Endothelial cell of umbilical vein (primary cell): ENCODE data around the gene AUH. TPM values are rescaled to one million over a fixed set of nuclear protein-coding genes. Genes with fewer than 3 reads are reported as not detected.

Source experiments
- BruUV-seq: library from RNA; stranded (reverse); fragments of 400-500 nt; replicated peaks from 2 replicates; lab custom pipeline; 2021; lab: Mats Ljungman, UMichigan
- CTCF ChIA-PET: fragments of 300-600, 350-600 bp; sonication (Branson Sonifier 250); formaldehyde crosslinking; loops from one replicate; lab custom pipeline; 2021; ENCODE audit warnings: antibody characterized with exemption, inconsistent platforms; lab: Charles Lee
- POLR2A ChIA-PET: fragments of 300-600, 350-600 bp; sonication (Branson Sonifier 250); formaldehyde crosslinking; loops from one replicate; lab custom pipeline; 2021; ENCODE audit warnings: antibody characterized with exemption, inconsistent platforms; lab: Charles Lee
- DNase-seq: peaks from one replicate; pipeline ENCODE4 v3.0.0-alpha.2; 2011; ENCODE audit warnings: low read depth, low spot score
- FAIRE-seq: peaks from 2 replicates; lab custom pipeline; 2011; peaks lifted over from hg19 to GRCh38; lab: Jason Lieb, UNC
- H2AFZ ChIP-seq: 2 replicates; pipeline ENCODE4 v1.6.0; 2012; ENCODE audit warnings: low read depth, low read length, control low read depth, inconsistent platforms
- H3K27ac ChIP-seq: 2 replicates; pipeline ENCODE4 v1.5.1; 2011; ENCODE audit warnings: low read depth, mild to moderate bottlenecking, control low read depth, low read length, moderate library complexity; ENCODE audit not compliant: insufficient read depth
- H3K27me3 ChIP-seq, 2 experiments: 2 replicates each; pipeline versions ENCODE4 v1.6.0 to v1.6.1; 2011; ENCODE audit warnings: low read length in 2 of 2, mixed read lengths in 1 of 2; ENCODE audit not compliant: control insufficient read depth in 2 of 2, insufficient read depth in 2 of 2
- H3K36me3 ChIP-seq, 2 experiments: 2 replicates in 1 of 2; 3 replicates in 1 of 2; pipeline ENCODE4 v1.5.1; 2011; ENCODE audit warnings: low read length in 2 of 2, mild to moderate bottlenecking in 1 of 2, moderate library complexity in 1 of 2; ENCODE audit not compliant: control insufficient read depth in 2 of 2, insufficient read depth in 2 of 2; ENCODE audit errors: extremely low read depth in 1 of 2
- H3K4me1 ChIP-seq: 3 replicates; pipeline ENCODE4 v1.5.1; 2011; ENCODE audit warnings: mild to moderate bottlenecking, low read length; ENCODE audit not compliant: control insufficient read depth, insufficient read depth; ENCODE audit errors: extremely low read depth
- H3K4me2 ChIP-seq: 2 replicates; pipeline ENCODE4 v1.6.1; 2011; ENCODE audit warnings: low read length, control low read depth, mixed read lengths; ENCODE audit not compliant: insufficient read depth
- H3K4me3 ChIP-seq, 3 experiments: fragments of 200-600 bp in 1 of 3; sonication (generic), shearing (Covaris generic) in 1 of 3; replicated peaks in 1 of 3; 2 replicates each; pipeline ENCODE4 v1.5.1; 2011 to 2016; ENCODE audit warnings: control low read depth in 3 of 3, low read length in 3 of 3, mild to moderate bottlenecking in 2 of 3, inconsistent platforms in 1 of 3, low read depth in 1 of 3, moderate library complexity in 1 of 3; ENCODE audit not compliant: insufficient read depth in 1 of 3
- H3K79me2 ChIP-seq: 2 replicates; pipeline ENCODE4 v1.6.0; 2012; ENCODE audit warnings: low read length, inconsistent platforms; ENCODE audit not compliant: control insufficient read depth, insufficient read depth
- H3K9ac ChIP-seq: replicated peaks from 2 replicates; pipeline ENCODE3; 2011; ENCODE audit warnings: low read length, control low read depth; ENCODE audit not compliant: insufficient read depth; ENCODE audit errors: extremely low read depth
- H3K9me1 ChIP-seq: replicated peaks from 3 replicates; pipeline ENCODE4 v1.6.0; 2011; ENCODE audit warnings: mild to moderate bottlenecking, low read length; ENCODE audit not compliant: control insufficient read depth, insufficient read depth; ENCODE audit errors: extremely low read depth
- H3K9me3 ChIP-seq: replicated peaks from 2 replicates; pipeline ENCODE4 v1.5.1; 2012; ENCODE audit warnings: low read length, inconsistent platforms; ENCODE audit not compliant: control insufficient read depth, insufficient read depth
- H4K20me1 ChIP-seq: replicated peaks from 2 replicates; pipeline ENCODE3; 2011; ENCODE audit warnings: mild to moderate bottlenecking, low read length; ENCODE audit not compliant: control insufficient read depth, insufficient read depth; ENCODE audit errors: extremely low read depth
- CTCF ChIP-seq, 2 donors: IDR thresholded peaks; 1 replicate in 1 of 2; 2 replicates in 1 of 2; pipeline ENCODE4 v1.5.1; 2011; ENCODE audit warnings: low read length in 2 of 2, mild to moderate bottlenecking in 2 of 2, moderate library complexity in 2 of 2, control low read depth in 1 of 2, inconsistent platforms in 1 of 2, low read depth in 1 of 2; ENCODE audit not compliant: insufficient read depth in 1 of 2; ENCODE audit errors: extremely low read depth in 1 of 2
- EZH2 ChIP-seq: IDR thresholded peaks from 2 replicates; pipeline ENCODE4 v1.6.1; 2012; ENCODE audit warnings: borderline replicate concordance, low read depth, mild to moderate bottlenecking, moderate library complexity, low read length, inconsistent platforms; ENCODE audit not compliant: severe bottlenecking
- FOS ChIP-seq: IDR thresholded peaks from 2 replicates; pipeline ENCODE4 v1.6.1; 2011; ENCODE audit warnings: mild to moderate bottlenecking, low read length, moderate library complexity, borderline replicate concordance; ENCODE audit not compliant: insufficient read depth
- GATA2 ChIP-seq: IDR thresholded peaks from 2 replicates; pipeline ENCODE4 v1.7.0; 2011; ENCODE audit warnings: low read depth, mild to moderate bottlenecking, moderate library complexity, mixed read lengths, low read length; ENCODE audit not compliant: insufficient read length, insufficient read depth
- JUN ChIP-seq: IDR thresholded peaks from 2 replicates; pipeline ENCODE4 v1.6.1; 2011; ENCODE audit warnings: borderline replicate concordance, low read depth; ENCODE audit not compliant: insufficient read length, insufficient read depth
- MAX ChIP-seq: IDR thresholded peaks from 2 replicates; pipeline ENCODE4 v1.6.1; 2011; ENCODE audit not compliant: insufficient read depth, insufficient read length
- MYC ChIP-seq: IDR thresholded peaks from one replicate; pipeline ENCODE4 v1.6.1; 2011; ENCODE audit warnings: mild to moderate bottlenecking, low read depth, low read length
- POLR2A ChIP-seq: IDR thresholded peaks from 2 replicates; pipeline ENCODE4 v1.6.1; 2012; ENCODE audit warnings: low read depth, mild to moderate bottlenecking, control low read depth, low read length
- POLR2AphosphoS5 ChIP-seq: IDR thresholded peaks from 2 replicates; pipeline ENCODE4 v1.6.1; 2012; ENCODE audit warnings: low read depth, mild to moderate bottlenecking, control low read depth, low read length, moderate library complexity; ENCODE audit not compliant: insufficient read depth
- dilution Hi-C: fragments of 300-500 bp; cut with MboI; formaldehyde crosslinking; loops from one replicate; pipeline ENCODE4 v1.15.0; 2019; ENCODE audit warnings: low sequenced_read_pairs; ENCODE audit not compliant: extremely low pct_ligation_motif_present
- intact Hi-C: fragments of 100-400 bp; cut with micrococcal nuclease; formaldehyde crosslinking; loops from one replicate; pipeline ENCODE4 v1.10.0; 2022
- polyA plus RNA-seq, 4 experiments: library from polyadenylated mRNA; depleted of rRNA in 3 of 4; stranded (reverse) in 3 of 4; unstranded in 1 of 4; fragments of >200 nt; gene quantifications; 2 replicates each; pipeline versions ENCODE4 v1.2.1 to v1.2.3, GENCODE V29; 2011 to 2012; ENCODE audit warnings: missing spikeins in 1 of 4
- total RNA-seq: library from RNA; stranded (reverse); gene quantifications from 2 replicates; pipeline ENCODE4 v1.2.3, GENCODE V29; 2021

AUH gene
- total and polyA plus RNA-seq, 2 donors (not counting 3 experiments of a cell fraction or from before 2014, with no cell fraction given) = 2.3 to 9.2 TPM

DNA sequence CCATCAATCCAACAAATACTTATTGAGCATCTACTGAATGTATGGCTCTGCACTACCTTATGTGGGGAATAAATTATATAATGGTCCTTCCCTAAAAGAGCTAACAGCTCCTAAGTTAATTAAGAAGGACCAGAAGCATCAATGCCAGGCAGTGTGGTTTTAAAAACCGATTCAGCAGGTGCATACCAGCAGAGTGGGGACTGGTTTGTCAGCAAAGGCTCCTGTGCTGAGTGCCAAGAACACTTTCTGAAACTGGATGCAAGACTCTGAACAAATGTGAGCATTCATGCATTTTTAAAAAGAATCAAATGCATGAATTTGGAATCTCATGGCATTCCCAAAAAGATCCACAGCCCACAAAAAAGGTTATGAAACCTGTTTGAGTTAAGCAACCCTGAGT lies 142.2 kb downstream of the AUH start:
- Histone ChIP-seq H3K27me3 (no peaks in the 10 kb centered on the region), H2AFZ (no peak overlapping the region), H3K9me1 (no peaks in the 10 kb centered on the region), H3K4me2 (no peak overlapping the region), H3K79me2 (no peaks in the 10 kb centered on the region), H3K36me3 (no peaks in the 10 kb centered on the region), H3K9ac (no peak overlapping the region), H4K20me1 (no peaks in the 10 kb centered on the region), H3K27ac (no peak overlapping the region), H3K4me1 (peaks cover under 1% of the 10 kb centered on the region), H3K4me3 (no peak overlapping the region), H3K9me3 (no peaks in the 10 kb centered on the region)
- dilution Hi-C loops (no loop called here), intact Hi-C loops (no loop called here)
- ChIA-PET CTCF (no interaction called here), POLR2A (no interaction called here)
- TF ChIP-seq GATA2 = no peak
- BruUV-seq = no TSS peak
- FAIRE-seq = no peak
- no peak for DNase-seq

DNA sequence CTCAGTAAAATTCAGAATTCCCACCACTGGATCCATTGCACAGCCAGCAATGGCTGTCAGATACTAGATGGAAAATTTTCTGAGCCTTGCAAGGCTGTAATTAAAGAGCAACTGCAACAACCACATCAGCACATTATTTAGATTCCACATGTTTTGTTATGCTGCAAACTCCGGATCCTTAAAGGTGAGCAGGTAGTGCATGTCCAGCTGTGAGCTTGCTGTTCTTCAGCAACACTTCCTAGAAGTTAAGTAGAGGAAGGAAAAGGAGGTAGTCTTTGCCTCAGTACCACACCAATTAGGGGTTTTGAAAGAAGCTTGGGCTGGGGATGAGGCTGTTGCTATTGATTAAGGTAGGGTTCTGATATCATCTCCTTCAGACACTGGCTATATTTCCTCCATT lies 144.3 kb downstream of the AUH start:
- peaks cover 5% of the 10 kb centered on the region for H3K4me1 ChIP-seq
- no peak overlapping the region for H2AFZ ChIP-seq
- H3K4me2 ChIP-seq = no peak overlapping the region
- intact Hi-C loops = no loop called here
- no peak for TF ChIP-seq JUN
- no peak for TF ChIP-seq POLR2A
- no peak for TF ChIP-seq MAX
- TF ChIP-seq GATA2 = no peak
- no peak for TF ChIP-seq CTCF (IDR thresholded peaks at IDR 0.05; ENCODE audit: extremely low read depth in 1 of 2, insufficient read depth in 1 of 2, low read depth in 1 of 2, low read length in 2 of 2)
- TF ChIP-seq EZH2 = no peak
- TF ChIP-seq MYC = no peak
- TF ChIP-seq POLR2AphosphoS5 = no peak
- no peak for TF ChIP-seq FOS
- no peak overlapping the region for H3K4me3 ChIP-seq
- no peaks in the 10 kb centered on the region for H3K36me3 ChIP-seq
- no peak for DNase-seq
- dilution Hi-C loops = no loop called here
- no peak overlapping the region for H3K27ac ChIP-seq
- ChIA-PET CTCF (no interaction called here), POLR2A (interaction anchor here (0.6 kb wide), 1 partner anchor 18 kb away, joined by 3 read pairs; no protein-coding TSS in a partner anchor)
- no peak overlapping the region for H3K9ac ChIP-seq
- H3K27me3 ChIP-seq = no peaks in the 10 kb centered on the region
- BruUV-seq = no TSS peak
- no peak for FAIRE-seq
- no peaks in the 10 kb centered on the region for H3K79me2 ChIP-seq
- H3K9me3 ChIP-seq = no peaks in the 10 kb centered on the region
- H4K20me1 ChIP-seq = no peaks in the 10 kb centered on the region
- H3K9me1 ChIP-seq = no peaks in the 10 kb centered on the region
